Spleen (tissue), 7 donors: Measurements from ENCODE around the gene HERC3.

ENCODE experiments used
- CTCF ChIP-seq, 11 experiments: fragments of 200-600 bp in 7 of 11; fragments of 450-650 bp in 4 of 11; sonication (generic) in 4 of 11; IDR thresholded peaks in 8 of 11; conservative IDR thresholded peaks in 3 of 11; 1 replicate in 7 of 11; 2 replicates in 4 of 11; pipeline versions ENCODE4 v1.4.0 to v1.8.0; 2016 to 2021; ENCODE audit warnings: antibody characterized with exemption in 11 of 11, inconsistent platforms in 4 of 11, mild to moderate bottlenecking in 1 of 11
- POLR2AphosphoS5 ChIP-seq, 3 donors: sonication (generic); formaldehyde crosslinking; IDR thresholded peaks; one replicate each; pipeline ENCODE4 v1.5.1; 2017; ENCODE audit warnings: antibody characterized with exemption in 3 of 3
- donor health status: DM: no; HTN: no; CAD: no; lungs with moderate emphysema.
- donor health status: DM: no; HTN: no; CAD: no.
- donor health status: DM: no; HTN: no; CAD: no.

- TF ChIP-seq CTCF (IDR thresholded peaks at IDR 0.05 in 8 of 11, conservative IDR thresholded peaks at IDR 0.05 in 3 of 11) = no peak
- TF ChIP-seq POLR2AphosphoS5 (IDR thresholded peaks at IDR 0.05) = no peak
These were observed 165.5 kb downstream of the HERC3 start for GRCh38 chr4:88757776-88758175.
